ENCODE data around the gene AKT1. TPM values are rescaled to one million over a fixed set of nuclear protein-coding genes. Genes with fewer than 3 reads are reported as not detected.
A peak's percentile ranks its signal among the peaks of the same experiment; 100 is the strongest.

AKT1 gene
- total RNA-seq, 2 donors from 2014 or later = 158 to 162 TPM

DNA sequence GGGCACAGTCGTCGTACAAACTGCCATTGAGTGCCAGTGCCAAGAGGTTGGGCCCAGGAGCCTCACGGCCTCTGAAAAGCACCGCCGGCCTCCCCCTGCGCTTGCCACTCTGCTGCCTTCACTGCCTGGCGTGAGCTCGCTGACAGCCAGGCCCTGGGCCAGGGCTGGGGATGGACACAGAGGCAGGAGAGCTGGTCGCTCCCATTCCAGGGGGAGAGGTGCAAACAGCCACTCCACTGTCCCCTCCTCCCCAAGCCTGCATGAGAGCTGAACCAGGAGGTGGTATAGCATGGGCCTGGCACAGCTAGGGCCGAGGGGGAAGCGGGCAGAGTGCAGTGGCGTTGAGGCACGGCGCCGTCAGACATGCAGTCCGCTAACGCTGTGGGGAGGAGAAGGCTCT, 66.9 kb downstream of the AKT1 start:
- no peaks in the 10 kb centered on the region for H3K9me3 ChIP-seq
- peaks cover 33 to 64% of the 10 kb centered on the region in 2 donors for H3K4me1 ChIP-seq (ENCODE audit: control insufficient read depth in 1 of 2, low read depth in 2 of 2)
- ATAC-seq (ENCODE audit: insufficient number of reproducible peaks, low FRiP score, low read depth) = no peak

DNA sequence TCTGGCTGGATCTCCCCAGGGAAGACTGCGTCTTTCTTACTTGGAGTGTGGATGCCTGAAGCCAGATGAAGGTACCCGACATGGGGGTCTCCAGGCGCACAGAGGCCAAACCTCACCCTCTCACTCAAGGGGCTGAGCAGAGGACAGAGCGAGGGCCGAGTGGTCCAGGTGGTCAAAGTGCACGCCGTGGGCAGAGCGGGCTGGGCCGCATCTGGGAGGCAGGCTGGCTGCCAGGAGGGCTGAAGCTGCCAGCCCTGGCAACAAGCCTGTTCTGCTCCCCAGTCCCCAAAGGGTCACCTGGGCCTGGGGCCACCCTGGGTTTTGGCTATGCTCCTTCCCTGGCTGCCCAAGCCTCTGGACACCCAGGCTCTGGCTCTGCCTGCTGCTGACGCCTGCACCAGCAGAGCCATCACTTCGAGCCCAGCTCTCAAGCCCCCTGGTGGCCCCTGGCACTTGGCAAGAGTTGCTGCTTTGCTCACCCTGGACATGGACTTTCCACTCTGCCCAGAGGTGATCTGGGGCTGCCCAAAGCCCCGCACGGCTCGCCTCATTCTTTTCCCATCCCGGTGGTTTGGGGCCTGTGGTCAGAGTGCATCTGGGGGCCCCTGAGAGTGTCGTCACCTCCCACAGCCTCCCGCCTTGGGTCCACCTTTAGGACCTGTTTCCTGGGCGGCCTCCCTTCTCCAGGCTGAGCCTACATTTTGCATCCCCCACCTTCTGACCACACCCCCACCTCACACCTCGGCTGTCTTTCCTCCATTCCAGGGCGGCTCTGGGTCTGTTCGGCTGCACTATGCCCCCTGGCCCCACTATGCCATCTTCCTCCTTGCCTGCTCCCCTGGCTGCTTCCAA, 68.7 kb downstream of the AKT1 start:
- no peak for ATAC-seq (ENCODE audit: insufficient number of reproducible peaks, low FRiP score, low read depth)
- no peaks in the 10 kb centered on the region for H3K36me3 ChIP-seq
- peaks cover 37 to 64% of the 10 kb centered on the region in 2 donors for H3K4me1 ChIP-seq (ENCODE audit: control insufficient read depth in 1 of 2, low read depth in 2 of 2)
- H3K4me3 ChIP-seq = no peak overlapping the region
- H3K27ac ChIP-seq = peak overlapping the region; percentile 84 to 87
- no peaks in the 10 kb centered on the region for H3K9me3 ChIP-seq
- H3K27me3 ChIP-seq (replicated peaks; ENCODE audit: insufficient read depth) = no peaks in the 10 kb centered on the region
- DNase-seq (ENCODE audit: low spot score) = no peak
- TF ChIP-seq, protein P1, sequence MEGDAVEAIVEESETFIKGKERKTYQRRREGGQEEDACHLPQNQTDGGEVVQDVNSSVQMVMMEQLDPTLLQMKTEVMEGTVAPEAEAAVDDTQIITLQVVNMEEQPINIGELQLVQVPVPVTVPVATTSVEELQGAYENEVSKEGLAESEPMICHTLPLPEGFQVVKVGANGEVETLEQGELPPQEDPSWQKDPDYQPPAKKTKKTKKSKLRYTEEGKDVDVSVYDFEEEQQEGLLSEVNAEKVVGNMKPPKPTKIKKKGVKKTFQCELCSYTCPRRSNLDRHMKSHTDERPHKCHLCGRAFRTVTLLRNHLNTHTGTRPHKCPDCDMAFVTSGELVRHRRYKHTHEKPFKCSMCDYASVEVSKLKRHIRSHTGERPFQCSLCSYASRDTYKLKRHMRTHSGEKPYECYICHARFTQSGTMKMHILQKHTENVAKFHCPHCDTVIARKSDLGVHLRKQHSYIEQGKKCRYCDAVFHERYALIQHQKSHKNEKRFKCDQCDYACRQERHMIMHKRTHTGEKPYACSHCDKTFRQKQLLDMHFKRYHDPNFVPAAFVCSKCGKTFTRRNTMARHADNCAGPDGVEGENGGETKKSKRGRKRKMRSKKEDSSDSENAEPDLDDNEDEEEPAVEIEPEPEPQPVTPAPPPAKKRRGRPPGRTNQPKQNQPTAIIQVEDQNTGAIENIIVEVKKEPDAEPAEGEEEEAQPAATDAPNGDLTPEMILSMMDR (IDR thresholded peaks at IDR 0.05) = no peak

More for the DNA sequence above, 66.9 kb downstream of the AKT1 start:
- Histone ChIP-seq H3K4me3 (no peak overlapping the region), H3K27ac (no peak overlapping the region), H3K36me3 (no peaks in the 10 kb centered on the region), H3K27me3 (replicated peaks; ENCODE audit: insufficient read depth) (no peaks in the 10 kb centered on the region)
- TF ChIP-seq, protein P1 (IDR thresholded peaks at IDR 0.05) = no peak
- DNase-seq (ENCODE audit: low spot score) = no peak

DNA sequence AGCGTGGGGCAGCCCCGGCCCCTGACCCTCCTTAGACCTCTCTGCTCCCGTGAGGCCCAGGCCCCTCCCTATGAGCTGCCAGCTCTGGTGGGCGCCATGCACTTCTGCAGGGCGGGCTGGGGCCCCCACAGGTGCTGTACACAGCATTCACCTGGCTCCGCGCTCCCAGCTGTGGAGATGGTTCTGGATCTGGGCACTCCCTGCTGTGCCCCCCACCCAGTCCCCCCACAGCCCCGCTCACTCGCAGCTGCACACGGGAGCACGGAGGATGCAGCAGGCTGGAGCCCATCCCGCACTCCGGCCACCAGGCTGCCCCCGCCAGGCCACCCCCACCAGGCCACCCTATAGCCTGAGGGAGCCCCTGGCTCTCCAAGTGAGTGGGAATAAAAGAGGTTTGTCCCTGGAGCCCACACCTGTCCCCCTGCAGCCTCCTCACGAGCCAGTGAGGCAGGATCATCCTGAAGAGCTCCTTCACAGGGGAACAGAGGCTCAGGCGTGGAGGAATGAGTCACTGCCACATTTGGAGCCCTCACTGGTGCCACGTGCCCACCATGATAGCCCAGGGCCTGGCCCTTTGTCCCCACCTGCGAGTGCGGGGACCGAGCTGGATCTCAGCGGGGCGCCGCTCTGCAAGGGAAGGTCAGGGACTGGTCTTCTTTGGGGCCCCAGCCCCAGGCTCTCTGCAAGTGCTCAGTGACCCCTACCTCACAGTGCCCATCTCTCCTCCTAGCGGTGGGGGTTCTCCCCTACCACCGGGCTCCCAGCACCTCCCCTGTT, 69.6 kb downstream of the AKT1 start:
- Histone ChIP-seq H3K4me3 (peak overlapping the region; percentile 90), H3K27me3 (replicated peaks; ENCODE audit: insufficient read depth) (no peaks in the 10 kb centered on the region), H3K9me3 (no peaks in the 10 kb centered on the region), H3K4me1 (ENCODE audit: control insufficient read depth in 1 of 2, low read depth in 2 of 2) (peaks cover 41 to 63% of the 10 kb centered on the region in 2 donors), H3K36me3 (no peaks in the 10 kb centered on the region), H3K27ac (peak overlapping the region; percentile 84 to 87)
- DNase-seq (ENCODE audit: low spot score) (no peak), ATAC-seq (ENCODE audit: insufficient number of reproducible peaks, low FRiP score, low read depth) (no peak)
- TF ChIP-seq, protein P1 (IDR thresholded peaks at IDR 0.05) = no peak

GRCh38 chr14:104724981-104725771, 70.4 kb downstream of the AKT1 start:
- Histone ChIP-seq H3K27ac (peak overlapping the region; percentile 84 to 87), H3K9me3 (no peaks in the 10 kb centered on the region), H3K36me3 (no peaks in the 10 kb centered on the region), H3K4me1 (ENCODE audit: control insufficient read depth in 1 of 2, low read depth in 2 of 2) (peaks cover 41 to 58% of the 10 kb centered on the region in 2 donors), H3K4me3 (peak overlapping the region; percentile 90), H3K27me3 (replicated peaks; ENCODE audit: insufficient read depth) (no peaks in the 10 kb centered on the region)
- TF ChIP-seq, protein P1 (IDR thresholded peaks at IDR 0.05) = peak; percentile 41
- ATAC-seq (ENCODE audit: insufficient number of reproducible peaks, low FRiP score, low read depth) (peak; percentile 3), DNase-seq (ENCODE audit: low spot score) (no peak)
